DLD1 (cell line): ENCODE data around the gene FAR2.
"Not testable (repeated sequence)": the region's sequence is repeated elsewhere in the genome, so short reads cannot be mapped to it uniquely, and the experiment has no call there.

Source experiments
- in situ Hi-C: cut with HindIII; loops from 2 replicates; pipeline ENCODE4 v1.10.0; 2017; ENCODE audit warnings: low sequenced_read_pairs

FAR2 gene

GRCh38 chr12:29152223-29152868 is 3.3 kb downstream of the FAR2 start:
- in situ Hi-C loops = no loop called here

- in situ Hi-C loops = no loop called here
These were observed 4.0 kb downstream of the FAR2 start for GRCh38 chr12:29152981-29153630.

GRCh38 chr12:29155079-29155478 is 6.0 kb downstream of the FAR2 start:
- in situ Hi-C loops = no loop called here

GRCh38 chr12:29157486-29157946 is 8.4 kb downstream of the FAR2 start:
- in situ Hi-C loops = no loop called here

GRCh38 chr12:29158115-29158763 is 9.2 kb downstream of the FAR2 start:
- in situ Hi-C loops = no loop called here

GRCh38 chr12:29159661-29160060 is 10.6 kb downstream of the FAR2 start:
- in situ Hi-C loops = no loop called here

- in situ Hi-C loops = no loop called here
These were observed 11.2 kb downstream of the FAR2 start for GRCh38 chr12:29160230-29160629.

- in situ Hi-C loops = no loop called here
These were observed 14.1 kb downstream of the FAR2 start for GRCh38 chr12:29163146-29163545.

- in situ Hi-C loops = no loop called here
These were observed 15.7 kb downstream of the FAR2 start for GRCh38 chr12:29164477-29165393.

GRCh38 chr12:29167445-29167844 is 18.4 kb downstream of the FAR2 start:
- in situ Hi-C loops = no loop called here

- in situ Hi-C loops = no loop called here
These were observed 18.9 kb downstream of the FAR2 start for GRCh38 chr12:29167988-29168387.

- in situ Hi-C loops = not testable (repeated sequence)
These were observed 20.9 kb downstream of the FAR2 start for GRCh38 chr12:29169978-29170377.

- in situ Hi-C loops = not testable (repeated sequence)
These were observed 21.5 kb downstream of the FAR2 start for GRCh38 chr12:29170478-29171084.

- in situ Hi-C loops = no loop called here
These were observed 22.6 kb downstream of the FAR2 start for GRCh38 chr12:29171421-29172258.

GRCh38 chr12:29176941-29177340 is 27.9 kb downstream of the FAR2 start:
- in situ Hi-C loops = no loop called here

- in situ Hi-C loops = not testable (repeated sequence)
These were observed 33.2 kb downstream of the FAR2 start for GRCh38 chr12:29182247-29182646.

- in situ Hi-C loops = no loop called here
These were observed 38.7 kb downstream of the FAR2 start for GRCh38 chr12:29187756-29188155.

- in situ Hi-C loops = no loop called here
These were observed 42.3 kb downstream of the FAR2 start for GRCh38 chr12:29191267-29191850.

- in situ Hi-C loops = no loop called here
These were observed 49.8 kb downstream of the FAR2 start for GRCh38 chr12:29198901-29199300.
